Muscle of leg (tissue), 11 donors: ENCODE results near the gene GPC6. TPM values are rescaled to one million over a fixed set of nuclear protein-coding genes. Genes with fewer than 3 reads are reported as not detected.

ENCODE experiments used
- DNase-seq: peaks from one replicate; pipeline ENCODE4 v3.0.0; 2013
- H3K27ac ChIP-seq: one replicate; pipeline ENCODE4 v1.5.1; 2013; ENCODE audit warnings: mild to moderate bottlenecking, low read length, control low read depth
- H3K27me3 ChIP-seq: one replicate; pipeline ENCODE4 v1.6.1; 2013; ENCODE audit warnings: low read length; ENCODE audit not compliant: control insufficient read depth, insufficient read depth
- H3K36me3 ChIP-seq: one replicate; pipeline ENCODE4 v1.6.1; 2013; ENCODE audit warnings: low read length; ENCODE audit not compliant: control insufficient read depth, insufficient read depth
- H3K4me1 ChIP-seq: one replicate; pipeline ENCODE4 v1.6.1; 2013; ENCODE audit warnings: low read length; ENCODE audit not compliant: control insufficient read depth, insufficient read depth
- H3K4me3 ChIP-seq: one replicate; pipeline ENCODE4 v1.5.1; 2013; ENCODE audit warnings: low read length, control low read depth
- H3K9me3 ChIP-seq: replicated peaks from 2 replicates; pipeline ENCODE4 v1.6.1; 2013; ENCODE audit warnings: low read depth, low read length; ENCODE audit not compliant: control insufficient read depth
- WGBS: methylation state at CpG from one replicate; pipeline ENCODE4 v1.1.5; 2013; ENCODE audit warnings: missing lambda C conversion rate; ENCODE audit not compliant: insufficient coverage; 5-methylcytosine and 5-hydroxymethylcytosine counted together
- polyA plus RNA-seq, 8 donors: library from polyadenylated mRNA; unstranded; fragments of 120-200 nt; gene quantifications; one replicate each; pipeline versions ENCODE4 v1.2.1 to v1.2.3, GENCODE V29; 2013; ENCODE audit warnings: inconsistent platforms in 1 of 8, low replicate concordance in 1 of 8; ENCODE audit not compliant: insufficient read length in 8 of 8, insufficient read depth in 1 of 8
- total RNA-seq: library from RNA; stranded (reverse); fragments of 120-200 nt; gene quantifications from one replicate; pipeline ENCODE4 v1.2.4, GENCODE V29; 2013

Gene GPC6
- total and polyA plus RNA-seq, 9 donors: 5.6 to 20.0 (median 9.9) TPM

GRCh38 chr13:94112731-94113130 lies 886.1 kb downstream of the GPC6 start:
- Histone ChIP-seq H3K36me3 (no peaks in the 10 kb centered on the region), H3K4me1 (no peaks in the 10 kb centered on the region), H3K27ac (no peak overlapping the region), H3K27me3 (no peaks in the 10 kb centered on the region), H3K4me3 (no peak overlapping the region), H3K9me3 (no peaks in the 10 kb centered on the region)
- WGBS: no CpG with 5 or more reads among the region's 2 CpGs
- DNase-seq: no peak

DNA sequence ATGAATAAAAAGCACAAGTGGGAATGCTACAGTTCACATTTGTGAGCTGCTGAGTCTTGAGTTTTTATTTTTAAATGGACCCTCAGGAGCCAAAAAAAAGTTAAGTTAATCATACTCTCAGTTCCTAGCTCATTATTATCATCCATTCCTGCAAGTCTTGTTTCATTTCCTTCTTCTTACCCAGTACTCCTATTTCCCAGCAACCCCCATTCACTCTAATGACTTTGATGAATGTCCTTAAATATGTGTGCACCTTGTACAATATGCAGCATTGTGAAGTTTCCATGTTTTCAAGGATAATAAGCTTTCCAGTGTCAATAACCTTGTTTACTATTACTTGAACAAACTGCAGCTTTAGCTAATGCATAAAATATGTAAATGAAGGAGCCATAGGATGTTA lies 886.6 kb downstream of the GPC6 start:
- Histone ChIP-seq H3K4me1 (no peaks in the 10 kb centered on the region), H3K27ac (no peak overlapping the region), H3K9me3 (no peaks in the 10 kb centered on the region), H3K4me3 (no peak overlapping the region), H3K27me3 (no peaks in the 10 kb centered on the region), H3K36me3 (no peaks in the 10 kb centered on the region)
- DNase-seq: no peak

DNA sequence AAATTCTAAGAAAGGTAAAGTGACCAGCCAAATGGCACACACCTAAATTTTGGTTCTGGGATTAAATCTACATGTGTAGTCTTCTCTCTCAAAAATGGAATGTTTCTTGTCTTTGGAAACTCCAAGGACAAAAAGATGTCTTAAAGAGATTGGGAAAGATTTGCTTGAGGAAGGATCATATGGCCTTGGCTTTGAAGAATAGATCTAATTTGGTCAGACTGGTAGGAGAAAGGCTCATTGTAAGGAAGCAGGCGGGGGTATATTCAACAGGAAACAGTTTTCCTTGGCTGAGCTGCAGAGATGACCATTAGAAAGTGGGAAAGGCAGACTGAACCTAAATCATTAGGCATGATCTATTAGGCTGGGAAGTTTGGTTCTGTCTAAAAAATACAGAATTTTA lies 887.6 kb downstream of the GPC6 start:
- Histone ChIP-seq H3K27me3 (no peaks in the 10 kb centered on the region), H3K4me3 (no peak overlapping the region), H3K4me1 (no peaks in the 10 kb centered on the region), H3K9me3 (no peaks in the 10 kb centered on the region), H3K27ac (no peak overlapping the region), H3K36me3 (no peaks in the 10 kb centered on the region)
- 100% methylated on average over 1 of the region's 1 CpG for WGBS
- DNase-seq: no peak

- WGBS: 40% methylated on average over 1 of the region's 1 CpG
These were observed 888.4 kb downstream of the GPC6 start for GRCh38 chr13:94115054-94115453.

DNA sequence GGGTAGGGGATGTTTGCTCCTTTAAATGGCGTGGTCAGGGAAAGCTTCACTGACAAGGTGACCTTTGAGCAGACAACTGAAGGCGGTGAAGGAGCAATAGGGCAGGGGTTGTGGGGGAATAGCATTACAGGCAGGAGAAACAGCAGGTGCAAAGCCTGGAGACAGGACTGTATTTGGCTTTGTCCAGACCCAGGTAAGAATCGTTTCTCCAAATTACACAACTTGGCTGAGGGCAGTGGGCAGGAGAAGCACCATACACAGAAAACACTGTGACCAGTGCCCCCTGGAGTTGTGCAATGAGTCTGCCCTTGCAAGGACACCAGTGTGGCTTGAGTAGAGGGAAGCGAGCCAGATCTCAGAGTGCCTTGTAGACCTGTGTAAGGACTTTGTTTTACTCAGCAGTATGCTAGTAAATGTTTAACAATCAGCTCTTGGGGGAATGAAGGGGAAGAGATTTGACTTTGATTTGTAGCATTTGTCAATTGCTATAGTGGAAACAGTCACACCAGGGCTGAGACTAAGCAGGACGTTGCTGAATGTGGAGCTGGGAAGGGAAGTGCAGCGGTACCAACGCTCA lies 892.8 kb downstream of the GPC6 start:
- DNase-seq: no peak
- WGBS: 63% methylated on average over 4 of the region's 7 CpGs
- no peaks in the 10 kb centered on the region for H3K4me1 ChIP-seq
- H3K27me3 ChIP-seq: no peaks in the 10 kb centered on the region
- no peak overlapping the region for H3K4me3 ChIP-seq
- no peaks in the 10 kb centered on the region for H3K36me3 ChIP-seq
- H3K9me3 ChIP-seq: no peaks in the 10 kb centered on the region
- H3K27ac ChIP-seq: no peak overlapping the region

More at GRCh38 chr13:94115054-94115453, 888.4 kb downstream of the GPC6 start:
- Histone ChIP-seq H3K4me3 (no peak overlapping the region), H3K27me3 (no peaks in the 10 kb centered on the region), H3K9me3 (no peaks in the 10 kb centered on the region), H3K4me1 (no peaks in the 10 kb centered on the region), H3K27ac (no peak overlapping the region), H3K36me3 (no peaks in the 10 kb centered on the region)
- DNase-seq: no peak

- H3K27ac ChIP-seq: no peak overlapping the region
- no peaks in the 10 kb centered on the region for H3K36me3 ChIP-seq
- no CpG with 5 or more reads among the region's 2 CpGs for WGBS
- H3K4me3 ChIP-seq: no peak overlapping the region
- H3K9me3 ChIP-seq: no peaks in the 10 kb centered on the region
- no peaks in the 10 kb centered on the region for H3K27me3 ChIP-seq
- no peaks in the 10 kb centered on the region for H3K4me1 ChIP-seq
- DNase-seq: no peak
These were observed 894.3 kb downstream of the GPC6 start for GRCh38 chr13:94120878-94121277.

GRCh38 chr13:94121686-94122085 lies 895.1 kb downstream of the GPC6 start:
- no peak for DNase-seq
- WGBS: no CpG with 5 or more reads among the region's 1 CpG
- Histone ChIP-seq H3K27ac (no peak overlapping the region), H3K36me3 (no peaks in the 10 kb centered on the region), H3K4me3 (no peak overlapping the region), H3K27me3 (no peaks in the 10 kb centered on the region), H3K4me1 (no peaks in the 10 kb centered on the region), H3K9me3 (no peaks in the 10 kb centered on the region)

- Histone ChIP-seq H3K27me3 (no peaks in the 10 kb centered on the region), H3K9me3 (no peaks in the 10 kb centered on the region), H3K4me3 (no peak overlapping the region), H3K36me3 (no peaks in the 10 kb centered on the region), H3K27ac (no peak overlapping the region), H3K4me1 (no peaks in the 10 kb centered on the region)
- DNase-seq: peak; percentile 24
- no CpG with 5 or more reads among the region's 4 CpGs for WGBS
These were observed 895.8 kb downstream of the GPC6 start for GRCh38 chr13:94122300-94122915.

DNA sequence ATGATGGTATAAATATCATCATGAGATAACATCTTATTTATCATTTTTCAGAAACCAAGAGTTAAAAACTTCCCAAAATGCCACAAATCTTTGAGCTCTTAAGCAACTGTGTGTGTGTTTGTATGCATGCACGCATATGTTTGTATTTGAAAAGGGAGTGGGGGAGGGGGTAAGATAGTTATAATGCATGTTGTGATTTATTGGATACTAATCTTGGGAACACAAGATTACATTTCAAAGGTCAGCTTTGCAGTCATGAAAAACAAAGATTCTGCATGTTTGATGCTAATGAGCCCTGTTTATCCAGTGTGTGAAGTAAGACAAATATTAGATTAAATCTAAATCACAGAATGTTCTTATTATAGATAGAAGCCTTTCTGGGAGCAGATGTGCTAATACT lies 897.0 kb downstream of the GPC6 start:
- H3K27ac ChIP-seq: no peak overlapping the region
- no peaks in the 10 kb centered on the region for H3K36me3 ChIP-seq
- WGBS: no CpG with 5 or more reads among the region's 1 CpG
- H3K27me3 ChIP-seq: no peaks in the 10 kb centered on the region
- H3K4me1 ChIP-seq: no peaks in the 10 kb centered on the region
- H3K4me3 ChIP-seq: no peak overlapping the region
- H3K9me3 ChIP-seq: no peaks in the 10 kb centered on the region
- DNase-seq: no peak

GRCh38 chr13:94128430-94128829 lies 901.8 kb downstream of the GPC6 start:
- H3K4me1 ChIP-seq: no peaks in the 10 kb centered on the region
- H3K9me3 ChIP-seq: no peaks in the 10 kb centered on the region
- WGBS: 31% methylated on average over 4 of the region's 4 CpGs
- no peaks in the 10 kb centered on the region for H3K27me3 ChIP-seq
- H3K27ac ChIP-seq: no peak overlapping the region
- no peak overlapping the region for H3K4me3 ChIP-seq
- peak; percentile 43 for DNase-seq
- no peaks in the 10 kb centered on the region for H3K36me3 ChIP-seq

- no peak for DNase-seq
- H3K27ac ChIP-seq: no peak overlapping the region
- no peaks in the 10 kb centered on the region for H3K36me3 ChIP-seq
- no peaks in the 10 kb centered on the region for H3K9me3 ChIP-seq
- H3K4me1 ChIP-seq: no peaks in the 10 kb centered on the region
- no peak overlapping the region for H3K4me3 ChIP-seq
- H3K27me3 ChIP-seq: no peaks in the 10 kb centered on the region
- 100% methylated on average over 1 of the region's 2 CpGs for WGBS
These were observed 902.9 kb downstream of the GPC6 start for GRCh38 chr13:94129490-94129894.
